Lower leg skin (tissue), 3 donors: ENCODE measurements around the gene VPS13D.

Experiments
- POLR2A ChIP-seq, 2 donors: fragments of 450-650 bp; IDR thresholded peaks; one replicate each; pipeline ENCODE4 v1.6.1; 2016 to 2017; ENCODE audit warnings: antibody characterized with exemption in 2 of 2, mild to moderate bottlenecking in 1 of 2, moderate library complexity in 1 of 2
- TF ChIP-seq, protein P1 (sequence below), 3 donors: fragments of 450-650 bp; IDR thresholded peaks; one replicate each; pipeline ENCODE4 v1.5.1; 2016; ENCODE audit warnings: antibody characterized with exemption in 3 of 3, mild to moderate bottlenecking in 3 of 3, moderate library complexity in 2 of 3

DNA sequence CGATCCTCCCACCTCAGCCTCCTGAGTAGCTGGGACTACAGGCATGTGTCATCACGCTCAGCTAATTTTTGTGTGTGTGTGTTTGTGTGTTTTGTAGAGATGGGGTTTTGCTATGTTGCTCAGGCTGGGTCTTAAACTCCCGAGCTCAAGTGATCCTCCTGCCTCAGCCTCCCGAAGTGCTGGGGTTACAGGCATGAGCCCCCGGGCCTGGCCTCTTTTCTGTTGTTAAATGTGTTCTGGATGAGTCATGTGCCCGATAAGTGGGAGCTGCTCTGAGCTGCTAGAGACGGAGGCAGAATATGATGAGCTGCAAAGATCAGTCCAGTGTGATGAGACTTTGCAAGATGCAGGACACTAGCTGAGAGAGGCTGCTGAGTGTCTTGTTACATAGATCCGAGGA is 75.5 kb downstream of the VPS13D start:
- TF ChIP-seq, protein P1, sequence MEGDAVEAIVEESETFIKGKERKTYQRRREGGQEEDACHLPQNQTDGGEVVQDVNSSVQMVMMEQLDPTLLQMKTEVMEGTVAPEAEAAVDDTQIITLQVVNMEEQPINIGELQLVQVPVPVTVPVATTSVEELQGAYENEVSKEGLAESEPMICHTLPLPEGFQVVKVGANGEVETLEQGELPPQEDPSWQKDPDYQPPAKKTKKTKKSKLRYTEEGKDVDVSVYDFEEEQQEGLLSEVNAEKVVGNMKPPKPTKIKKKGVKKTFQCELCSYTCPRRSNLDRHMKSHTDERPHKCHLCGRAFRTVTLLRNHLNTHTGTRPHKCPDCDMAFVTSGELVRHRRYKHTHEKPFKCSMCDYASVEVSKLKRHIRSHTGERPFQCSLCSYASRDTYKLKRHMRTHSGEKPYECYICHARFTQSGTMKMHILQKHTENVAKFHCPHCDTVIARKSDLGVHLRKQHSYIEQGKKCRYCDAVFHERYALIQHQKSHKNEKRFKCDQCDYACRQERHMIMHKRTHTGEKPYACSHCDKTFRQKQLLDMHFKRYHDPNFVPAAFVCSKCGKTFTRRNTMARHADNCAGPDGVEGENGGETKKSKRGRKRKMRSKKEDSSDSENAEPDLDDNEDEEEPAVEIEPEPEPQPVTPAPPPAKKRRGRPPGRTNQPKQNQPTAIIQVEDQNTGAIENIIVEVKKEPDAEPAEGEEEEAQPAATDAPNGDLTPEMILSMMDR (IDR thresholded peaks at IDR 0.05) = no peak
- TF ChIP-seq POLR2A (IDR thresholded peaks at IDR 0.05) = no peak
